ENCODE data around the gene HYAL3. TPM values are rescaled to one million over a fixed set of nuclear protein-coding genes. Genes with fewer than 3 reads are reported as not detected.
"Not testable (repeated sequence)": the region's sequence is repeated elsewhere in the genome, so short reads cannot be mapped to it uniquely, and the experiment has no call there.

The HYAL3 gene
- total RNA-seq, 2 donors from 2014 or later: 4.1 to 10.7 TPM

DNA sequence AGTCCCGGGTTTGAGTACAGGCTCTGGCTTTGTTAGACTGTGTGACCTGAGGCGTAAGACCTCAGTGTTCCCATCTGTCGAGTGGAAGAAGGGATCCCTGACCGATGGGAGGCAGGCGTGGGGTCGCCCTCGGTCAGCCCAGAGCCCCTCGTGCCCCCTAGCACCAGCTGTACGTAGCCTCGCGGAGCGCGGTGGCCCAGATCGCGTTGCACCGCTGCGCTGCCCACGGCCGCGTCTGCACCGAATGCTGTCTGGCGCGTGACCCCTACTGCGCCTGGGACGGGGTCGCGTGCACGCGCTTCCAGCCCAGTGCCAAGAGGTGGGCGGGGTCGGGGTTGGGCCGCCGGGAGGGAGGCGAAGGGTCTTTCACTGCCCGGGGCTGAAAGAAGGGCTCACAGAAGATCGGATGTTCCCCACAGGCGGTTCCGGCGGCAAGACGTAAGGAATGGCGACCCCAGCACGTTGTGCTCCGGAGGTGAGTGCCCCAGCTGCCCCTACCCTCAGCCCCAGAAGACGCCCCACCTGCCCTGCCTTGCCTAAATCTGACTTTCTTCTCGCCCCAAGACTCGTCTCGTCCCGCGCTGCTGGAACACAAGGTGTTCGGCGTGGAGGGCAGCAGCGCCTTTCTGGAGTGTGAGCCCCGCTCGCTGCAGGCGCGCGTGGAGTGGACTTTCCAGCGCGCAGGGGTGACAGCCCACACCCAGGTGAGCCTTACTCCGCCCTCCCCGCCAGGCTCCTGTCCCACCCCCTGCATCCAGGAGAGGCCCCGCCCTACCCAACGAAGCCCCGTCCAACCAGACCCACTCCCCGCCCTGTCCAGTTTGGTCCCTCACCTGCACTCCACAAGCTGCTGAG, 23.8 kb downstream of the HYAL3 start:
- H3K27me3 ChIP-seq (replicated peaks; ENCODE audit: insufficient read depth): no peaks in the 10 kb centered on the region
- TF ChIP-seq POLR2A (IDR thresholded peaks at IDR 0.05): no peak
- TF ChIP-seq POLR2AphosphoS5 (IDR thresholded peaks at IDR 0.05): no peak
- TF ChIP-seq, protein P1, sequence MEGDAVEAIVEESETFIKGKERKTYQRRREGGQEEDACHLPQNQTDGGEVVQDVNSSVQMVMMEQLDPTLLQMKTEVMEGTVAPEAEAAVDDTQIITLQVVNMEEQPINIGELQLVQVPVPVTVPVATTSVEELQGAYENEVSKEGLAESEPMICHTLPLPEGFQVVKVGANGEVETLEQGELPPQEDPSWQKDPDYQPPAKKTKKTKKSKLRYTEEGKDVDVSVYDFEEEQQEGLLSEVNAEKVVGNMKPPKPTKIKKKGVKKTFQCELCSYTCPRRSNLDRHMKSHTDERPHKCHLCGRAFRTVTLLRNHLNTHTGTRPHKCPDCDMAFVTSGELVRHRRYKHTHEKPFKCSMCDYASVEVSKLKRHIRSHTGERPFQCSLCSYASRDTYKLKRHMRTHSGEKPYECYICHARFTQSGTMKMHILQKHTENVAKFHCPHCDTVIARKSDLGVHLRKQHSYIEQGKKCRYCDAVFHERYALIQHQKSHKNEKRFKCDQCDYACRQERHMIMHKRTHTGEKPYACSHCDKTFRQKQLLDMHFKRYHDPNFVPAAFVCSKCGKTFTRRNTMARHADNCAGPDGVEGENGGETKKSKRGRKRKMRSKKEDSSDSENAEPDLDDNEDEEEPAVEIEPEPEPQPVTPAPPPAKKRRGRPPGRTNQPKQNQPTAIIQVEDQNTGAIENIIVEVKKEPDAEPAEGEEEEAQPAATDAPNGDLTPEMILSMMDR (IDR thresholded peaks at IDR 0.05): no peak
- DNase-seq (ENCODE audit: low spot score): no peak
- no peak overlapping the region for H3K4me3 ChIP-seq
- no peaks in the 10 kb centered on the region for H3K4me1 ChIP-seq (replicated peaks)
- H3K9me3 ChIP-seq: no peaks in the 10 kb centered on the region
- H3K36me3 ChIP-seq: no peaks in the 10 kb centered on the region
- H3K27ac ChIP-seq: no peak overlapping the region
- intact Hi-C loops (cut with DNase I): no loop called here
- 77% methylated on average over 61 of the region's 65 CpGs for WGBS

DNA sequence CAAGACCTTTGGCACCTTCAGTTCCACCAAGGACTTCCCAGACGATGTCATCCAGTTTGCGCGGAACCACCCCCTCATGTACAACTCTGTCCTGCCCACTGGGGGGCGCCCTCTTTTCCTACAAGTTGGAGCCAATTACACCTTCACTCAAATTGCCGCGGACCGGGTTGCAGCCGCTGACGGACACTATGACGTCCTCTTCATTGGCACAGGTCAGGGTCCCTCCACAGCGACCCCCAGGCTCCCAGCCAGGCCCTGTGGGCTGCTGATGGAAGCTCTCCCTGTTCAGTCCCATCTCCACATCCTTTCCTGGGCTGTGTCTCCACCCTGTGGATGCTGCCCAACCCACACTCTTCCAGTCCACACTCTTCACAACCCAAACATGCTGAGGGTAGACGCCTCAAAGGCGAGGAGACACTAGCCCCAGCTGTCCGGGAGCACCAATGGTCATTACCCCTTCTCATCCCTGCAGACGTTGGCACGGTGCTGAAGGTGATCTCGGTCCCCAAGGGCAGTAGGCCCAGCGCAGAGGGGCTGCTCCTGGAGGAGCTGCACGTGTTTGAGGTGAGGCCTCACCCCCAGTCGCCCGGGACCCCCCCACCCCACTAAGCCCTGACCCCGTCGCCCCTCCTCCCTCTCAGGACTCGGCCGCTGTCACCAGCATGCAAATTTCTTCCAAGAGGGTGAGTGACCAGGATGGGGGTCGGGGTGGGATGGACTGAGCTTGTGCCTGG, 24.7 kb downstream of the HYAL3 start:
- H3K4me1 ChIP-seq (replicated peaks): peaks cover 4% of the 10 kb centered on the region
- H3K9me3 ChIP-seq: no peaks in the 10 kb centered on the region
- H3K27me3 ChIP-seq (replicated peaks; ENCODE audit: insufficient read depth): no peaks in the 10 kb centered on the region
- no peak overlapping the region for H3K27ac ChIP-seq
- no peaks in the 10 kb centered on the region for H3K36me3 ChIP-seq
- DNase-seq (ENCODE audit: low spot score): no peak
- TF ChIP-seq POLR2A (IDR thresholded peaks at IDR 0.05) (no peak), POLR2AphosphoS5 (IDR thresholded peaks at IDR 0.05) (peak; percentile 23)
- TF ChIP-seq, protein P1 (IDR thresholded peaks at IDR 0.05): peak; percentile 34 to 64 (median 54)
- intact Hi-C loops (cut with DNase I): no loop called here
- WGBS: 68% methylated on average over 26 of the region's 26 CpGs
- H3K4me3 ChIP-seq: no peak overlapping the region

DNA sequence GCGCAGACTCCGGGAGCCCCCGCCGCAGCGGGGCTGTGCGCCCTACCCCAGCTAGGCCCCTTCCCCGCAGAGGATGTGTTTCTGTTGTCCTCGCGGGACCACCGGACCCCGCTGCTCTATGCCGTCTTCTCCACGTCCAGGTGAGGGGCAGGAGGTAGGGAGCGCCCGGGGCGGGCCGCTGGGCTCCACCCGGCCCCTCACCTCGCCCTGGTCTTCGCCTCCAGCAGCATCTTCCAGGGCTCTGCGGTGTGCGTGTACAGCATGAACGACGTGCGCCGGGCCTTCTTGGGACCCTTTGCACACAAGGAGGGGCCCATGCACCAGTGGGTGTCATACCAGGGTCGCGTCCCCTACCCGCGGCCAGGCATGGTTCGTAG, 25.5 kb downstream of the HYAL3 start:
- WGBS: 74% methylated on average over 28 of the region's 31 CpGs
- Histone ChIP-seq H3K4me3 (no peak overlapping the region), H3K4me1 (replicated peaks) (peaks cover 13% of the 10 kb centered on the region), H3K9me3 (no peaks in the 10 kb centered on the region), H3K27me3 (replicated peaks; ENCODE audit: insufficient read depth) (no peaks in the 10 kb centered on the region), H3K36me3 (no peaks in the 10 kb centered on the region), H3K27ac (no peak overlapping the region)
- DNase-seq (ENCODE audit: low spot score): no peak
- no peak for TF ChIP-seq POLR2AphosphoS5 (IDR thresholded peaks at IDR 0.05)
- TF ChIP-seq, protein P1 (IDR thresholded peaks at IDR 0.05): no peak
- no peak for TF ChIP-seq POLR2A (IDR thresholded peaks at IDR 0.05)
- intact Hi-C loops (cut with DNase I): loop anchor here (1.0 to 2.0 kb wide), 2 partner anchors 47 to 79 kb away; no protein-coding TSS in a partner anchor

DNA sequence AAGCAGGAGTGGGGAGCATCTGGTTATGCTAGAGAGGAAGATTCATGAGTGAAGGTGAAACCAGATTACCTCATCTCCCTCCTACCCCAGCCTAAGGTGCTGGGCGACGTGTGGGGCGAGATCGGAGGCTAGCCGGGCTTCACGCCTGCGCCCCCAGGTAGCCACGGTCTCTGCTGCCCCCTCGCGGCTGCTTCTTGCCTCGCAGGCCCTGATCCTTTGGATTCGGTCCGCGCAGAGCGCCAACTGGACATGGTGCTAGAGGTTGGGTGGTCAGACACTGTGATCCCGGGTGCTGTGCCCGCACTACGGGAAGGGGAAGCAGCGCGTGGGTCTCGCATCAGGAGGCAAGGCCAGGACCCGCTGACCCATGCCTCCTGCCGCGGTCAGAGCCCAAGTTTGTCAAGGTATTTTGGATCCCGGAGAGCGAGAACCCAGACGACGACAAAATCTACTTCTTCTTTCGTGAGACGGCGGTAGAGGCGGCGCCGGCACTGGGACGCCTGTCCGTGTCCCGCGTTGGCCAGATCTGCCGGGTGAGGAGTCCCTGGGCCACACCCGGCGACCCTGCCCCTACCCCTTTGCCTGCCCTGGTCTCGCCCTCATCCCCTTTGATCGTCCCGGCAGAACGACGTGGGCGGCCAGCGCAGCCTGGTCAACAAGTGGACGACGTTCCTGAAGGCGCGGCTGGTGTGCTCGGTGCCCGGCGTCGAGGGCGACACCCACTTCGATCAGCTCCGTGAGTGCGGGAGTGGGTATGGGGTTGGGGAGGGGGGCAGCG, 26.1 kb downstream of the HYAL3 start:
- H3K36me3 ChIP-seq: no peaks in the 10 kb centered on the region
- peak; percentile 89 for TF ChIP-seq POLR2AphosphoS5 (IDR thresholded peaks at IDR 0.05)
- TF ChIP-seq POLR2A (IDR thresholded peaks at IDR 0.05): no peak
- TF ChIP-seq, protein P1 (IDR thresholded peaks at IDR 0.05): peak; percentile 84 to 100 (median 99)
- H3K27ac ChIP-seq: no peak overlapping the region
- H3K9me3 ChIP-seq: no peaks in the 10 kb centered on the region
- no peaks in the 10 kb centered on the region for H3K27me3 ChIP-seq (replicated peaks; ENCODE audit: insufficient read depth)
- peak; percentile 78 for DNase-seq (ENCODE audit: low spot score)
- H3K4me3 ChIP-seq: peak overlapping the region in 1 of 2 donors; percentile 19
- 7% methylated on average over 46 of the region's 61 CpGs for WGBS
- H3K4me1 ChIP-seq (replicated peaks): peaks cover 13% of the 10 kb centered on the region
- intact Hi-C loops (cut with DNase I): loop anchor here (1.0 to 2.0 kb wide), 3 partner anchors 13 to 78 kb away; no protein-coding TSS in a partner anchor

DNA sequence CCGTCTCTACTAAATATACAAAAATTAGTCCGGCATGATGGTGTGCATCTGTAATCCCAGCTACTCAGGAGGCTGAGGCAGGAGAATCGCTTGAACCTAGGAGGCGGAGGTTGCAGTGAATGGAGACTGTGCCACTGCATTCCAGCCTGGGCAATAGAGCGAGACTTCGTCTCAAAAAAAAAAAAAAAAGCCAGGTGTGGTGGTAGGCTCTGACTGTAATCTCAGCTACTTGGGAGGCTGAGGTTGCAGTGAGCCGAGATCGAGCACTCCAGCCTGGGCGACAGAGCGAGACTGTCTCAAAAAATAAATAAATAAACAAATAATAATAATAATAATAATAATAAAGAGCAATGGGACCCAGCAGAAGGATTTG, 26.7 kb downstream of the HYAL3 start:
- intact Hi-C loops (cut with DNase I): loop anchor here (1.0 to 2.0 kb wide), 2 partner anchors 12 to 78 kb away; no protein-coding TSS in a partner anchor
- peaks cover 13% of the 10 kb centered on the region for H3K4me1 ChIP-seq (replicated peaks)

More for the DNA sequence above, 26.7 kb downstream of the HYAL3 start:
- DNase-seq (ENCODE audit: low spot score); H3K36me3 ChIP-seq; H3K27me3 ChIP-seq (replicated peaks; ENCODE audit: insufficient read depth); H3K27ac ChIP-seq; H3K9me3 ChIP-seq; H3K4me3 ChIP-seq: not testable (repeated sequence)
- WGBS: 63% methylated on average over 10 of the region's 10 CpGs

Data from prostate gland (tissue), 2 donors.